Neuronal stem cell (in vitro differentiated cells): ENCODE measurements around the gene AVEN.

Experiments
- DNase-seq: peaks from one replicate; pipeline ENCODE4 v3.0.0-alpha.2; 2013; ENCODE audit warnings: low spot score
- H2AFZ ChIP-seq: one replicate; pipeline ENCODE4 v1.6.1; 2013; ENCODE audit warnings: mild to moderate bottlenecking, low read length, inconsistent platforms
- H2AK5ac ChIP-seq: 2 replicates; pipeline ENCODE4 v1.6.1; 2013; ENCODE audit warnings: low read depth, mild to moderate bottlenecking, inconsistent platforms, low read length, moderate library complexity, mixed read lengths
- H2BK120ac ChIP-seq: 2 replicates; pipeline ENCODE4 v1.6.1; 2013; ENCODE audit warnings: low read depth, mild to moderate bottlenecking, inconsistent platforms, low read length, moderate library complexity, mixed read lengths
- H2BK12ac ChIP-seq: one replicate; pipeline ENCODE4 v1.6.1; 2013; ENCODE audit warnings: low read length, inconsistent platforms
- H2BK15ac ChIP-seq: 2 replicates; pipeline ENCODE4 v1.6.1; 2013; ENCODE audit warnings: mild to moderate bottlenecking, low read length, inconsistent platforms, mixed read lengths
- H2BK5ac ChIP-seq: one replicate; pipeline ENCODE4 v1.6.1; 2013; ENCODE audit warnings: inconsistent platforms, mild to moderate bottlenecking, low read length, moderate library complexity
- H3K14ac ChIP-seq: one replicate; pipeline ENCODE4 v1.6.1; 2013; ENCODE audit warnings: low read length, inconsistent platforms
- H3K18ac ChIP-seq: 2 replicates; pipeline ENCODE4 v1.6.1; 2013; ENCODE audit warnings: low read length, inconsistent platforms
- H3K23ac ChIP-seq: 2 replicates; pipeline ENCODE4 v1.6.1; 2013; ENCODE audit warnings: low read depth, mild to moderate bottlenecking, mixed read lengths, low read length, inconsistent platforms; ENCODE audit not compliant: poor library complexity
- H3K27ac ChIP-seq: replicated peaks from 3 replicates; pipeline ENCODE4 v1.5.1; 2013; ENCODE audit warnings: low read length, inconsistent platforms
- H3K27me3 ChIP-seq, 3 experiments: 2 replicates each; pipeline ENCODE4 v1.6.1; 2013; ENCODE audit warnings: low read length in 3 of 3, mild to moderate bottlenecking in 2 of 3, inconsistent platforms in 1 of 3, low read depth in 1 of 3, mixed read lengths in 1 of 3, moderate library complexity in 1 of 3; ENCODE audit not compliant: control insufficient read depth in 3 of 3, insufficient read depth in 3 of 3
- H3K36me3 ChIP-seq, 2 donors: replicated peaks in 1 of 2; 2 replicates each; pipeline ENCODE4 v1.6.1; 2013; ENCODE audit warnings: low read length in 2 of 2; ENCODE audit not compliant: control insufficient read depth in 2 of 2, insufficient read depth in 2 of 2
- H3K4ac ChIP-seq: 2 replicates; pipeline ENCODE4 v1.6.1; 2013; ENCODE audit warnings: inconsistent platforms, mild to moderate bottlenecking, low read length, moderate library complexity
- H3K4me1 ChIP-seq, 2 donors: 1 replicate in 1 of 2; 2 replicates in 1 of 2; pipeline ENCODE4 v1.6.1; 2013; ENCODE audit warnings: low read length in 2 of 2, low read depth in 1 of 2; ENCODE audit not compliant: control insufficient read depth in 2 of 2, insufficient read depth in 1 of 2
- H3K4me2 ChIP-seq: one replicate; pipeline ENCODE4 v1.6.1; 2013; ENCODE audit warnings: mild to moderate bottlenecking, low read length, inconsistent platforms; ENCODE audit not compliant: insufficient read depth, poor library complexity, severe bottlenecking
- H3K4me3 ChIP-seq, 2 donors: 2 replicates each; pipeline ENCODE4 v1.5.1; 2013; ENCODE audit warnings: low read length in 2 of 2, mild to moderate bottlenecking in 2 of 2, inconsistent platforms in 1 of 2, moderate library complexity in 1 of 2
- H3K79me1 ChIP-seq: one replicate; pipeline ENCODE4 v1.6.1; 2013; ENCODE audit warnings: low read depth, mild to moderate bottlenecking, inconsistent platforms, low read length, moderate library complexity
- H3K9ac ChIP-seq: one replicate; pipeline ENCODE4 v1.6.1; 2013; ENCODE audit warnings: mild to moderate bottlenecking, low read depth, low read length, inconsistent platforms; ENCODE audit not compliant: poor library complexity
- H3K9me3 ChIP-seq, 2 donors: replicated peaks in 1 of 2; 2 replicates each; pipeline versions ENCODE3 to v1.6.1; 2013; ENCODE audit warnings: low read length in 2 of 2, mild to moderate bottlenecking in 2 of 2, inconsistent platforms in 1 of 2, low read depth in 1 of 2, mixed read lengths in 1 of 2, moderate library complexity in 1 of 2; ENCODE audit not compliant: control insufficient read depth in 2 of 2, insufficient read depth in 1 of 2
- H4K8ac ChIP-seq: one replicate; pipeline ENCODE4 v1.6.1; 2013; ENCODE audit warnings: low read depth, mild to moderate bottlenecking, inconsistent platforms, low read length, moderate library complexity
- H4K91ac ChIP-seq: one replicate; pipeline ENCODE4 v1.6.1; 2013; ENCODE audit warnings: low read length, low read depth, mild to moderate bottlenecking, inconsistent platforms; ENCODE audit not compliant: poor library complexity
- WGBS, 2 donors: extraction: QIAGEN DNeasy Blood & Tissue Kit; methylation state at CpG; one replicate each; pipeline ENCODE4 v1.1.7; 2013; ENCODE audit warnings: missing lambda C conversion rate in 2 of 2, mixed read lengths in 1 of 2; ENCODE audit not compliant: insufficient read length in 2 of 2, insufficient replicate concordance in 1 of 2; ENCODE audit errors: extremely low coverage in 2 of 2; 5-methylcytosine and 5-hydroxymethylcytosine counted together

The AVEN gene

DNA sequence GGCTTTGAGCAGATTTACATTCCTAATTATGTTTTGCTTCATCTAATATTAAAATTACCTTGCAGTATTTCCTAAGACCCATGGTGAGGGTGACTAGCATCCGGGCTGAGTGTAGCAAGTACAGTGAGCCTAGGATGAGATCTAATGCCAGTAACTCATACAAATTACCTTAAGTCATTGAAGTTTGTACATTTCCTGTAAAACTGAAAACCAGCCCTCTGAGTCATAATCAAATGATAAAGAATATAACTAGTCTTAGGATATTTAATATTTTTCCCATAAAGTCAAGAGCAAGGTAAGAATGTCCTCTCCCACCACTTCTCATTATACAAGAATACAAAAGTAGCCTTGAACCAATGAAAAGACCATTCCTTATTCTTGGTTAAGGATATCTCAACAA, 125.5 kb downstream of the AVEN start:
- Histone ChIP-seq H2AFZ (no peak overlapping the region), H4K91ac (no peak overlapping the region), H3K27me3 (no peaks in the 10 kb centered on the region), H2BK120ac (no peak overlapping the region), H3K14ac (no peak overlapping the region), H3K4me2 (no peak overlapping the region), H3K9me3 (no peaks in the 10 kb centered on the region), H3K27ac (no peak overlapping the region), H3K79me1 (no peaks in the 10 kb centered on the region), H2BK5ac (no peak overlapping the region), H3K23ac (no peak overlapping the region), H2AK5ac (no peak overlapping the region), H3K4me1 (peaks cover 0 to 9% of the 10 kb centered on the region in 2 donors), H2BK15ac (no peak overlapping the region), H3K36me3 (no peaks in the 10 kb centered on the region), H3K4ac (no peak overlapping the region), H3K4me3 (no peak overlapping the region), H4K8ac (no peak overlapping the region), H3K18ac (no peak overlapping the region), H2BK12ac (no peak overlapping the region), H3K9ac (no peak overlapping the region)
- DNase-seq: no peak
- no CpG with 5 or more reads among the region's 1 CpG for WGBS, 2 donors

DNA sequence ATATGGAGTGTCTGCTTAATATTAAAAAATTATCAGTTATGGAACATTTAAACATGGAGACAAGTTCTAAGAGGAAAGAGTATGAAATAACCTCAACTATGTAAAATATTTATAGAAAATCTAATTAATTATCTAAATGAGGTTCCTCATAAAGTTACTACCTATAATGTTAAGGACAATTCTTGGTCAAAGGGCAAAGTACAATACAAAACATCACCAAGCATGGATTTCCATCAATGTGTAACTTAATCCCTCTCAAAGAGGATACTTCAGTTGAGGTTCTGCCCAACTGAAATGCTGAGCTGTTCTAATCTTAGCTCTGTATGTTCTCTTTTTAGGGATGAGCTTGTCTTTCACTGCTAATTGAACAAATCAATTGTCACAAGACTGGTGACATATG, 126.7 kb downstream of the AVEN start:
- Histone ChIP-seq H2BK15ac (no peak overlapping the region), H2AK5ac (no peak overlapping the region), H3K36me3 (no peaks in the 10 kb centered on the region), H3K18ac (no peak overlapping the region), H3K79me1 (no peaks in the 10 kb centered on the region), H3K9ac (no peak overlapping the region), H3K4me1 (peaks cover 0 to 9% of the 10 kb centered on the region in 2 donors), H3K9me3 (no peaks in the 10 kb centered on the region), H3K27ac (no peak overlapping the region), H2BK120ac (no peak overlapping the region), H3K4ac (no peak overlapping the region), H3K23ac (no peak overlapping the region), H4K8ac (no peak overlapping the region), H3K14ac (no peak overlapping the region), H2AFZ (no peak overlapping the region), H2BK5ac (no peak overlapping the region), H2BK12ac (no peak overlapping the region), H3K4me2 (no peak overlapping the region), H3K27me3 (no peaks in the 10 kb centered on the region), H3K4me3 (no peak overlapping the region), H4K91ac (no peak overlapping the region)
- no peak for DNase-seq

DNA sequence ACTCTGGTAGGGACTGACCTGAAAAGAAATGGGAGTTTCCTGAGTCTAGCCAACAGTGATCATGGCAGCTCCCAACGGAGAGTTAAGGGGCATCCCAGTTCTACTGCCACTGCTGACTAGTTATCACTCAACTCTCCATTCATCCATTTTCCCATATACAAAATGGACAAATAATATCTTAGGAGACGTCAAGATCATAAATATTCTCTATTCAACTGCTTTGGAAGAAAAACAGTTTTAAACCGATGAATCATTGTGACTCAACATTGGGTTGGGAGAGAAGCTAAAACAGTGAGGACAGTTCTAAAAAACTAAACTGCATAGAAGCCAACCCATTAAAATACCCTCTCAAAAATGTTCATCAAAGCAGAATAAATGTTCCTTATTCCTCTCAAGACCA, 128.3 kb downstream of the AVEN start:
- H2BK15ac ChIP-seq: no peak overlapping the region
- no peak overlapping the region for H2AFZ ChIP-seq
- H3K4me2 ChIP-seq: no peak overlapping the region
- H3K79me1 ChIP-seq: no peaks in the 10 kb centered on the region
- no peak overlapping the region for H4K91ac ChIP-seq
- H3K4me3 ChIP-seq: no peak overlapping the region
- H2BK12ac ChIP-seq: no peak overlapping the region
- no peaks in the 10 kb centered on the region for H3K27me3 ChIP-seq
- no peak overlapping the region for H3K9ac ChIP-seq
- no peak overlapping the region for H3K14ac ChIP-seq
- WGBS, 2 donors: no CpG with 5 or more reads among the region's 3 CpGs
- no peak overlapping the region for H3K27ac ChIP-seq
- DNase-seq: no peak
- H3K36me3 ChIP-seq: no peaks in the 10 kb centered on the region
- H2BK5ac ChIP-seq: no peak overlapping the region
- H3K23ac ChIP-seq: no peak overlapping the region
- H2BK120ac ChIP-seq: no peak overlapping the region
- no peak overlapping the region for H3K4ac ChIP-seq
- H2AK5ac ChIP-seq: no peak overlapping the region
- peaks cover 0 to 9% of the 10 kb centered on the region in 2 donors for H3K4me1 ChIP-seq
- H3K18ac ChIP-seq: no peak overlapping the region
- no peak overlapping the region for H4K8ac ChIP-seq
- no peaks in the 10 kb centered on the region for H3K9me3 ChIP-seq

DNA sequence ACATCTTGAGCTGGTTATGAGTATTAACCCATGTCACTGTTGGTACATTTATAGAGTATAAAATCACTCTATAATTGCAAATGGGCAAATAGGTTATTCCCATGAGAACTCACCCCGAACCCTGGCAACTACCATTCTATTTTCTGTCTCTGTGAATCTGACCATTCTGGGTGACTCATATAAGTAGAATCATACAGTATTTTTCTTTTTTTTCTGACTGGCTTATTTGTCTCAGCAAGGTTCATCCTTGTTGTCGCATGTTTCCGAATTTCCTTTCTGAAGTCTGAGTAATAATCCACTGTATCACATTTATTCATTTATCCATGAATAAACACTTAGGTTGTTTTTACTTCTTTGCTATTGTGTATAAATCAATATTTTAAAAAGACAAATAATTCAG, 130.6 kb downstream of the AVEN start:
- DNase-seq: no peak
- Histone ChIP-seq H3K23ac (no peak overlapping the region), H3K36me3 (no peaks in the 10 kb centered on the region), H3K79me1 (no peaks in the 10 kb centered on the region), H3K18ac (no peak overlapping the region), H2AK5ac (no peak overlapping the region), H2BK15ac (no peak overlapping the region), H3K27ac (no peak overlapping the region), H3K4me2 (no peak overlapping the region), H3K4me1 (peaks cover 0 to 4% of the 10 kb centered on the region in 2 donors), H3K4ac (no peak overlapping the region), H3K9me3 (no peaks in the 10 kb centered on the region), H2AFZ (no peak overlapping the region), H4K8ac (no peak overlapping the region), H4K91ac (no peak overlapping the region), H3K14ac (no peak overlapping the region), H3K27me3 (no peaks in the 10 kb centered on the region), H2BK12ac (no peak overlapping the region), H3K9ac (no peak overlapping the region), H3K4me3 (no peak overlapping the region), H2BK120ac (no peak overlapping the region), H2BK5ac (no peak overlapping the region)
- WGBS, 2 donors: no CpG with 5 or more reads among the region's 3 CpGs
